CD1c-positive myeloid dendritic cell (primary cell): ENCODE data around the gene MMP11.

Experiments
- DNase-seq: peaks from one replicate; pipeline ENCODE4 v3.0.0-alpha.2; 2016; ENCODE audit errors: extremely low spot score

The MMP11 gene, protein sequence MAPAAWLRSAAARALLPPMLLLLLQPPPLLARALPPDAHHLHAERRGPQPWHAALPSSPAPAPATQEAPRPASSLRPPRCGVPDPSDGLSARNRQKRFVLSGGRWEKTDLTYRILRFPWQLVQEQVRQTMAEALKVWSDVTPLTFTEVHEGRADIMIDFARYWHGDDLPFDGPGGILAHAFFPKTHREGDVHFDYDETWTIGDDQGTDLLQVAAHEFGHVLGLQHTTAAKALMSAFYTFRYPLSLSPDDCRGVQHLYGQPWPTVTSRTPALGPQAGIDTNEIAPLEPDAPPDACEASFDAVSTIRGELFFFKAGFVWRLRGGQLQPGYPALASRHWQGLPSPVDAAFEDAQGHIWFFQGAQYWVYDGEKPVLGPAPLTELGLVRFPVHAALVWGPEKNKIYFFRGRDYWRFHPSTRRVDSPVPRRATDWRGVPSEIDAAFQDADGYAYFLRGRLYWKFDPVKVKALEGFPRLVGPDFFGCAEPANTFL

DNA sequence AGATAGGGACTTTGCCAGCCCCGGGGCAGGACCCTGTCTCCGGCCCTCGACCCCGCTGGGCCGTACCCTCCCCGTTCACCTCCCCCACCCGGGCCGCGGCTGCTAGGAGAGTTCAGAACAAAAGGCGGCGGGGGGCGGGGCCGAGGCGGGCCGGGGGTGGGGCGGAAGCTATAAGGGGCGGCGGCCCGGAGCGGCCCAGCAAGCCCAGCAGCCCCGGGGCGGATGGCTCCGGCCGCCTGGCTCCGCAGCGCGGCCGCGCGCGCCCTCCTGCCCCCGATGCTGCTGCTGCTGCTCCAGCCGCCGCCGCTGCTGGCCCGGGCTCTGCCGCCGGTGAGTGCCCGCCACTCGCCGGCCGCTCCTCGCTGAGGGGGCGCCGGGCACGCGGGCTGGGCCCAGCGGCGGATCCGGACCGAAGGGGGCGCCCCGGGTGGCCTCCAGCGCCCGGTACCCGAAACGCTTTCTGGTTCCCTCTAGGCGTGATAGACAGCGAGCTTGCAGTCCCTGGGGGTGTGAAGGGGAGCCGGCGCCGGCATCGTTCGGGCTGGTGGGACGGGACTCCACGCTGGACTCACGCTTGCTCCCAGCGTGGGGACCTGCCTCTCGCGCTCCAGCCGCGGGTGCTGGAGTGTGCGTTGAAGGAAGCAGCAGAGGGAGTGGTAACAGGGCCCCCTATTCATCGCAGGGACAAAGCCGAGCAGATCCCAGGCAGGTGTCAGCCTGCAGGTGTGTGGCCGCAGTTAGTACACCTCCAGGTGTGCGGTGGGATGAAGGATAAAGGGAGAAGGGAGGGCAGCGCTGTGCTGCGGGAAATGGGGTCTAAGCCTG lies at the start of gene MMP11:
TSS of gene MMP11 (plus strand) at position 201 of the 825 bp plus-strand sequence. CDS start at position 223, 22 bp downstream.
- peak; percentile 46 for DNase-seq

DNA sequence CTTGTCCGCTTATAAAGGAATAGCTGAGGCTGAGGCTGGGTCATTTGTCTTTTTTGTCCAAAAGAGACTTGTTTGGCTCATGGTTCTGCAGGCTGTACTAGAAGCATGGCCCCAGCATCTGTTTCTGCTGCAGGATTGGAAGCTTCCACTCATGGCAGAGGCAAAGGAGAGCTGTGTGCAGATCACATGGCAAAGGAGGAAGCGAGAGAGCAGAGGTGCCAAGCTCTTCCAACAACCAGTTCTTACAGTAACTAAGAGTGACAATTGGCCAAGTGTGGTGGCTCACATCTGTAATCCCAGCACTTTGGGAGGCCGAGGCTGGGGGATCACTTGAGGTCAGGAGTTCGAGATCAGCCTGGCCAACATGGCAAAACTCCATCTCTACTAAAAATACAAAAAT lies 44.5 kb upstream of the MMP11 start:
- DNase-seq: peak; percentile 48

DNA sequence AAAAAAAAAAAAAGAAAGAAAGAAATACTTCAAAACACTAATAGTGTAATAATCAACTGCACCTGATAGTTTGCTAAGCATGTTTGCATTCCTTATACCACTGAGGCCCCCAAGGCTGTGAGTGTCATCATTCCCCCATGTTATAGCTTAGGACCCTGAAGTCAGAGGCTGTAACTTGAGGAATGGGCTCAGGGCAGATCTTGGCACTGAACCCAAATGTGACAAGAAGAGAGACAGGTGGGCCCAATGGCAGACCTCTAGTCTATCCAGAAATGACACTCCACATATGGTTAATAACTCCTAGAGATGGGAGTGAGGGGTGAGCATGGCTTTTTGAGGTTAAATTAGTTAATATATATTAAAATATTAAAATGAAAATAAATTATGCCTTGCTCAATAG lies 35.0 kb upstream of the MMP11 start:
- DNase-seq: no peak

DNA sequence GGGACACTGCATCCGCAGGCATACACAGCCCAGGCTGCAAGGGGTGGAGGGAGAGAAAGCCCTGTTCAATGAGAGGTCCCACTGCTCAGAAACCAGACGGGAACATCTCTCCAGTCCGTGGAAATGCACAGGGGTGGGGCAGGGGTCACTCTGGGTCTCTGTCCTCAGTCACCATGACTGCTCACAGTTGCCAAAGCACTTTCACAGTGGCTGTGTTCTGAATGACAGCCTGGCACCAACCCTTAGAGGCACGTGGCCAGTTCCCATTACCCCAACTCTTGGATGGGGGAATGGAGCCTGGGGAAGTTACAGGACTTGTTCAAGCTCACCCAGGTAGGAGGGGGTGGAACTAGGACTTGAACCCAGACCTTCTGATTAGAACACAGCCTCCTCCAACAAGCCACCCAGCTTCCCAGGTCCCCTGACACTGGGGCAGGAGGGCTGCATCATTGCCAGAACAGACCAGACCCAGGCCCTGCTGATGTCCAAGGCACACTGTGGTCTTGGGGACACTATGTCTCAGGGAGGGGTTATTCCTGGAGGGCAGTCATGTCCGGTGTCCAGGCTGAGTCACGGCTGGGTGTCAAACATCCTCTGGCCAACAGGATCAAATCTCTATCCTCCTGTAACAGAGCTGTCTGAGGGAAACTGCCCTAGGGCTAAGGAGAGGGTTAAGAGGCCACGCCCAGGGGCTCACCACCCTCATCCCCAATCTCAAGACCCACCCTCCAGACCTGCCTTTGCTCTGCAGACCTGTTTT lies 30.0 kb upstream of the MMP11 start:
- DNase-seq: no peak

DNA sequence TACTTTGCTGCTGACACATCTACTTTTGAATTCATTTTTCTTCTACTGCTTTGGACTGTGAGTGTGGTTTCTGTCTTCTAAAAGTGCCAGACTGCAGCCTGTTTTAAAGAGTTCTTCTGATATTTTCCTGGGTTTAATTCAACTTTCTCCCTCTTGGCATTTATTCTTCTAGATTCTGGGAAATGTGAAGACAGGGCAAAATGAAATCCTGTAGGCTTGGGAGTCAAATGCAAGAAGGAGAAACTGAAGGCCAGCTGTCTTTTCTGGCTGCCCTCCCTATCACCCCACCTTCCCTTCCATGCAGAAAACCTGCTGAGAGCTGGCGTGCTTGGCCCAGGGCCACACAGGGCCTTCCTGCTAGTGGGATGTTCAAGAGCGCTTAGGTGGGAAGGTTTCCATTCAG lies 29.3 kb upstream of the MMP11 start:
- no peak for DNase-seq

DNA sequence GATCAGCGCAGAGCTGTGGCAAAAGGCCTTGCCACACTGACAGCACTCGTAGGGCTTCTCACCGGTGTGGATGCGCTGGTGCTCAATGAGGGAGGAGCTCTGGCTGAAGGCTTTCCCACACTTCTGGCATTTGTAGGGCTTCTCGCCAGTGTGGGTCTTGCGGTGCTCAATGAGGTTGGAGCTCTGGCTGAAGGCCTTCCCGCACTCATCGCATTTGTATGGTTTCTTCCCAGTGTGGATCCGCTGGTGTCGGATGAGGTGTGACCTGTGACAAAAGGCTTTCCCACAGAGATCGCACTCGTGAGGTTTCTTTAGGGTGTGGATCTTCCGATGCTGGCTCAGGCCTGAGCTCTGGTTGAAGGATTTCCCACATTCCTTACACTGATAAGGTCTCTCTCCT lies 28.6 kb upstream of the MMP11 start:
- DNase-seq: no peak

DNA sequence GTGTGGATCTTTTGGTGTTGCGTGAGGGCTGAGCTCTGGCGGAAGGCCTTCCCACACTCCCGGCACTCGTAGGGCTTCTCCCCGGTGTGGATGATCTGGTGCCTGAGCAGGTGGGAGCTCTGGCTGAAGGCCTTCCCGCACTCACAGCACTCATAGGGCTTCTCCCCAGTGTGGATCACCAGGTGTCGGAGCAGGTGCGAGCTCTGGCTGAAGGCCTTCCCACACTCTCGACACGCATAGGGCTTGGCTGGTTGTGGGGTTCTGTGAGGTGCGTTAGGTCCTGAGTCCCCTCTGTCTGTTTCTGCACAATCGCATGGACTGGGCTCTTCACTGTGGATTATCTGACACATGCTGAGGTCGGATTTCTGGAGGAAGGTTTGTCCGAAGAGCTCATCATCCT lies 28.2 kb upstream of the MMP11 start:
- no peak for DNase-seq

DNA sequence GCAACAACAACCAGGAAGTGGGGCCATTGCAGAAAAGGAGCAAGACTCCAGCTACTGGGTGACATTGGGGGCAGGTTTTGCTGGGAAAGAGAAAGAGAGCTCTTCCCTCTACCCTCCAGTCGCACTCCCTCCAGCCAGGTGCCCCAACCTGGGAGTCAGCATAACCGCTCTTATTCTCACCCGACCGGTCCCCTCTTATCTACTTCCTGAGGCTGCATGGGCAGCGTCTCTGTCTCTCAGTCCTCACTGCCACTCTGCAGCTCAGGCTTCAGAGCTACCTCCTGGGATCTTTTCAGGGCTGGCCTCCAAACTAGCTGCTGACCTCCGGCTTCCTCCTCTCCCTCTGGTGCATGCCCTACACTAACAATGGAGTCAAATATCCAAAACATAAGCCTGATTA lies 26.9 kb upstream of the MMP11 start:
- no peak for DNase-seq

DNA sequence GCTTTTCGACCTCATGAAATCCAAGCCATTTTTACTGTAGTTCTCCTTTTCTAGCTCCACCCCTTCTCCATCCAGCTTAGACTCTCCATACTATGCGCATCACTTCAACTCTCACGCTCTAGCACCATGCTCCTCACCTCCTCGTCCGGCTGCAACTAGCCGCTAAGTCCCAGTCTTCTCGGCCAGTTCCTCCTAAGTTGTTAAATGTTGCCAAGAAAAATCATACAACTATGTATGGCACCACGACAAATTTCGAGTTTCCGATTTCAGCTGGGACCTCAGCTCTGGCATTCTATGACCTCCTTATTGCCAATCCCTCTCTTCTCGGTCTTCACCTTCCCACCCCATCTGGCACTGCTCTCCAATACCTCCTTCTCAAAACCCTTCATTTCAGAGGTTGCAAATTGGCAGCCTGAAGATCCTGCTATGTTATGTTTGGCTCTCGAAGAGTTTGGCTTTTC lies 22.8 kb upstream of the MMP11 start:
- no peak for DNase-seq

DNA sequence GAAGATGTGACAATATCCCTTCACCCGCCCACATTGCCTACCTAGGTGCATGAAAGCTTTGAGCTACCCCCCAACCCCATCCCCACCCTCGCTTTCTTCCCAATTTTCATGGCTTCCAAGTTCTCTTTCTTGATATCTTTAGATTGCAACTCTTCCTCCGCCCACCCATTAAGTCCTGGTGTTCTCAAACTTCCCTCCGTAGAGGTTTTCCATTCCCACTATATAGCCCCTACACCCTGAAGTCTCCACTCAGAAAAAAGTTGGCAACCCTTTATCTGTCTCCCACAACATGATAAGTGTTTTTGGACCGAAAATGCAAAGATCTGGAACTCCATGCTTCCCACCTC lies 22.3 kb upstream of the MMP11 start:
- DNase-seq: no peak

DNA sequence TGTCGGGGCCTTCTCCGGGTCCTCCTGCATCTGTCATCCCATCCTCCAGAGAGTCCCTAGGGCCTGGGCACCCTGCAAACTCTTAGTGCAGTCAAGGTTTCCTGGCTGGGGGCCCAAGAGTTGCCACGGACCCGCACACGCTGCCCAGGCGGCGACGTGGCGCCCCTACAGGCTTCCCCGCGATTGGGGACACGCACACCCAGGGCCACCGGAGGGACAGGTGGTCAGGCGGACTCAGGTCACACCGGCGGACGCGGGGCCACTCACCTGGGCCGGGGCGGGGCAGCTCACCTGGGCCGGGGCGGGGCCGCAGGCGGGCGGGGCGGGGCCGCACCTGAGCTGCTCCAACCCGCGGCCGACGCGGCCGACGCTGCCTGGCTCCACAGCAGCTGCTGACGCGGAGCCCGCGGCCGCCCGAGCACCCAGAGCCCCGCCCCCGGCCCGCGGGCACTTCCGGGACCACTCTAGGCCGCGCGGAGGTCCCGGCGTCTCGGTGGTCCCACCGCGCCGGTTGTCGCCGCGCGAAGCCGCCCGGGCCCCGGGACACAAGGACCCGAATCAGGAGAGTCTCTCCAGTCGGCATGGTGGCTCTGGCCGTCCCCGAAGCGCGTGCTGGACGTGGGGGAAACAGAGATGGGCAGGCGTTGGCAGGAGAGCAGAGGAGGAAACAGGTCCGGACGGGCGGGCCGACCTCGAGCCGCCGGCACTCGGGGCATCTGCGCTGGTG lies 21.8 kb upstream of the MMP11 start, which contains the start of gene ZNF70:
TSS of gene ZNF70 (minus strand) at position 399 of the 727 bp plus-strand sequence. CDS start 5,972 bp downstream, outside the sequence.
- peak; percentile 91 for DNase-seq

DNA sequence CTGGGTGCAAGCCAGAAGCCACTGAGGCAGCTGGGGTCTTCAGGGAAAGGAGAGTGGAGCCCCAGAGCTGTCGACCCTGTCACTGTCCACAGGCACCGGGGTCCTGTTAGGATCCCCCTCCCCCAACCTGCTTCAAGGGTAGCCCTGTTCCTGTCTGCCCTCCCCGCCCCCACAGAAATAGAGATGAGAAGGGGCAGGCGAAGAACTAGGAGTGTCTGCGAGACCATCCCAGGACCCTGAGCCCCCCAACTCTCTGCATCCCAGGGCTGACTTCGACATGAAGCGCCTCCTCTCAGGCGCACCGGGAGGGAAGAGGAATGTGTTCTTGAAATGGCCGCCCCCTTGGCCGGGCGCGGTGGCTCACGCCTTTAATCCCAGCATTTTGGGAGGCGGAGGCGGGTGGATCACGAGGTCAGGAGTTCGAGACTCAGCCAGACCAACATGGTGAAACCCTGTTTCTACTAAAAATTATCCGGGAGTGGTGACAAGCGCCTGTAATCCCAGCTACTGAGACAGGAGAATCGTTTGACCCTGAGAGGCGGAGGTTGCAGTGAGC lies 21.1 kb upstream of the MMP11 start:
- peak; percentile 12 for DNase-seq

DNA sequence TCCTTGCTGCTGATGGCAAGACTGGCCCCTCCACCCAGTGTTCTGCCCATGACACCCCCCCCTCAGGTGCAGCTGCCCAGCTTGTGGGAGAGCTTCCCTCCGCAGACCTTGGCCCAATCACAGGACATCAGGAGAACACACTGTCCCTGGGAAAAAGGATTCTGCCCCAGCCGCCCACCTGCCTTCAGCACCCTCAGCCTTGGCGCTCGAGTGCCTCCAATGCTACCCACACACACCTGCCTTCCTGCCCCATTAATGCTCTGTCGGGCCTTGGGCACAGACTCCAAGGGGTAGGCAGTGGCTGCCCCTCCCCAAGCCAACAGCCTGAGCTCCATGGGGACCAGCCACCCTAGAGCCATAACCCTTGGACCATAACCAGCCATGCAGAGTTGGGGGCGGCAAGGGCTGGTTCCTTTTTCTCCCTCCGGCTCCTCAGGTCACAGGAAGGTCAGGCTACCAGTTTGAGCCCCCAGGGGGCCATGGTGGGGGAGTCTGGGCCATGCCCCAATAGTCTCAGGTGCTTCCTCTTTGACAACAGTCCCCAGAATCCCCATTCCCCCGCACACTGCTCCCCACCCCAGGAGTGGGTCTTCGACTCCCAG lies 20.5 kb upstream of the MMP11 start:
- peak; percentile 11 for DNase-seq

DNA sequence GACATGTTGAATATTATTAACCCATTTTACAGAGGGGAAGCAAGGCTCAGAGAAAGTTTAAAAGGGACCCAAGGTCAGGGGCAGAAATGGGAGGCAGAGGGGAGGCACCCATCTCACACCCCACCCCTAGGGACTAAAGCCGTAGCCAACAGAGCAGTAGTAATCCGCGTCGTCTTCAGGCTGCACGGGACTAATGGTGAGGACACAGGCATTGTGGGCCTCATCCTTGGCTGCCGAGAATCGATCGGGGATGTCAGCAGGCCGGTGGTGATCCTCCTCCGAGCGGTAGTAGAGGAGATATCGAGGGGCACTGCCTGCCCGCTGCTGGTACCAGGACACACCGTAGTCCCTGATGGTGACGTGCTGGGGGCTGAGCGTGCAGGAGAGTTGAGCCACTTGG lies 19.9 kb upstream of the MMP11 start:
- DNase-seq: no peak

DNA sequence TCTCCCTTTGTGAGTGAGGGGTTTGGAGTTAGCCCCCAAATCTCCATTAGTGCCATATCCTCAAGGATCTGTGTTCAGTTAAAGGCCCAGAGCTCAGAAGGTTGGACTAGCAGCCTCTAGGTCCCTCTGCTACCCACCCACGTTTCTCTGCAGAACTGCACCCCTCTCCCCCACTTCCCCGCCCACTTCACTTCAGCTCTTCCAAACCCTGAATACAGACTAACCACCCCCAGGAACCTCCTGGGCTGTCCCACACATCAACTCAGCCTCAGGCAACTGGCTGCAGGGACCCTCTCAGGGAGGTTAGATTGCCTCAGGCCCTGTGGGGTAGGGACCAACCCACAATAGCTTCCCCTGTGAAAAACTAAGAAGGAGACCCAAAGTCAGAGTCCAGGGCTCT lies 19.3 kb upstream of the MMP11 start:
- DNase-seq: no peak

DNA sequence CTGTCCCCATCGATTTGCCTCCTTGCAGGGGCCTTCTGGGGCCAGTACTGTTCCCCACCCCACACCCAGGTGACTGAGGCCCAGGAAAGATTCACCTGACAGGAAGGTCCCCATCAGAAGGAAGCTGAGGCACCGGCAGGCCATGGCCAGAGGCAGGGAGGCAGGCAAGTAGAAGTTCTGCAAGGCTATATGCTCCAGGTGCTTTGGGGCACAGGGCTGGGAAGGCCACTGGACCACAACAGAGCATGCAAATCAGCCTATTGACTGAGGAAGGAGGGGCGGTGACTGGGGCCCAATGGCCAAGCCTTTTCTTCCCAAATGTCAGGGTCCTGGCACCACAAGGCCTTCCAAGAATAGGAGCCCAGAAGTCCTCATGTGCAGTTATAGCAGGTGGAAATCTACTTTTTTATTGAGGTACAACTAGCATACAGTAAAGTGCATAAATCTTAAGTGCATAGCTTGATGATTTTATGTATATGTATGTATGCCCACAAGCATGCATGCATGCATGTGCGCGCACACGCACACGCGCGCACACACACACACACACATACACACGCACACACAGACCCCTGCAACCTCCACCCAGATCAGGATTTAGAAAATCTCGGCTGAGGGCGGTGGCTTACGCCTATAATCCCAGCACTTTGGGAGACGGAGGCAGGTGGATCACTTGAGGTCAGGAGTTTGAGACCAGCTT lies 18.3 kb upstream of the MMP11 start, which contains the start of gene VPREB3:
TSS of gene VPREB3 (minus strand) at position 206 of the 700 bp plus-strand sequence. CDS start at position 144, 62 bp downstream.
- no peak for DNase-seq

DNA sequence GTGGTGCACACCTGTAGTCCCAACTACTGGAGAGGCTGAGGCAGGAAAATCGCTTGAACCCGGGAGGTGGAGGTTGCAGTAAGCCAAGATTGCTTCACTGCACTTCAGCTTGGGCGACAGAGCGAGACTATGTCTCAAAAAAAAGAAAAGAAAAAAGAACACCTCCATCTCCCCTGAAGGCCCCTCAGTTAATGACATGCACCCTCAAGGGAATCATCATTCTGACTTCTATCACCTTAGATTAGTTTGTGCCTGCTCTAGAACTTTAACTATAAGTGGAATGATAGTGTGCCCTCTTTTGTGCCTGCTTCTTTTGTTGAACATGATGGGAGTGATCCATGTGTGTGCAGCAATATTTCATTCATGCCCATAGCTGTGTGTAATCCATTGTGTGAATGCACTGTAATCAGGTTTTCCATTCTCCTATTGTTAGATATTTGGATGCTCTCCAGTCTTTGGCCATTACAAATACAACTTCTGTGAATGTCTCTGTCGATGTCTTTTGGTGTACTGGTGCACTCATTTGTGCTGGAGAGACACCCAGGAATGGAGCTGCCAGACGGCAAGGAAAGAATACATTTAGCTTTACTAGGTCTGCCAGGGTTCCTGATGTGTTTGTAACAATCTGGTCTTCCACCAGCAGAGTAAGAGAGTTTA lies 17.5 kb upstream of the MMP11 start:
- no peak for DNase-seq

DNA sequence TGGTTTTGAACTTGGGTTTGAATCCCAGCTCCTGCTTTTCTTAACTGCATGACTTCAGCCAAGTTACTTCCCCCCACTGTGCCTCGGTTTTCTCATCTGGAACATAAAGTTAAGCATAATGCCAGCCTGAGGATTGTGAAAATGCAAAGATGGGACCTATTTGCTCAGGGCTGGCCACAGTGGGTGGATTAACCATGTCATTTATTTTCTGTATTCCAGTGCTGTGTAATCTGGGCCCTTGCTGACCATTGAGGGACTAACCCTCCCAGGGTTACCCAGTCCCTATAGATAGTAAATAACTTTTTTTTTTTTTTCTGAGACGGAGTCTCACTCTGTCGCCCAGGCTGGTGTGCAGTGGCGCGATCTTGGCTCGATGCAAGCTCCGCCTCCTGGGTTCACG lies 16.9 kb upstream of the MMP11 start:
- no peak for DNase-seq

DNA sequence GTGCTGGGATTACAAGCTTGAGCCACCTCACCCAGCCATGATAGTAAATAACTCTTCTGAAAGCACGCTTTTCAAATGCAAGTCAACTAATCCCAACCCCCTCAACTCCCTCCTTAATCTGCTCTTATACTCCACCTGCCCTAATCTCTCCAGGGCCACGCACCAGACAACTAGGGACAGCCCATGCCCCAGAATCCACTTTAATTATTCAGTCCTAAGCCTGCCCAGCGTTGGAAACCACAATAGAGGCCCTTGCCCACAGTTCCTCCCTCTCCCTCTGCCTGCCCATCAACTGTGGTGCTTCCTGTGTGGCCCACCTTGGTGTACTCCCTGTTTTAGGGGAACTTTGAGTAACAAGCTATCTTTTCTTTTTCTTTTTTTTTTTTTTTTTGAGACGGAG lies 15.8 kb upstream of the MMP11 start:
- DNase-seq: no peak
